ENCODE data around the gene SNX14.

The SNX14 gene

DNA sequence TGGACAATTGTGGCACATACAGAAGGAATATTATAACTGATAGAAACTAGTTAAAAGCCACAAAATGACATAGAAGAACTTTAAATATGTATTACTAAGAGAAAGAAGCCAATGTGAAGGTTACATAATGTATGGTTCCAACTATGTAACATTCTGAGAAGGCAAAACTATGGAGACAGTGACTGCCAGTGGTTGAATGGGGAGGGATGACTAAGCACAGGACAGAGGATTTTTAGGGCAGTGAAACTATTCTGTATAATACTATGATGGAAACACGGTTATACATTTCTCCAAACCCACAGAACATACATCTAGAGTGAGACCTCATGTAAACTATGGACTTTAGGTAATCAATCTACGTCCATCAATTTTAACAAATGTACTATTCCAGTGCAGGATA, 26.6 kb upstream of the SNX14 start:
- Histone ChIP-seq H3K4me1 (ENCODE audit: control insufficient read depth, insufficient read depth, low read length, poor library complexity, severe bottlenecking) (no peaks in the 10 kb centered on the region), H3K4me3 (ENCODE audit: insufficient read depth, low read depth, low read length, poor library complexity, severe bottlenecking) (no peak overlapping the region), H3K27ac (ENCODE audit: insufficient read depth, low read length, poor library complexity, severe bottlenecking) (no peak overlapping the region), H3K9me3 (ENCODE audit: control insufficient read depth, low read length) (no peaks in the 10 kb centered on the region), H3K36me3 (ENCODE audit: control insufficient read depth, insufficient read depth, low read length) (peaks cover 71% of the 10 kb centered on the region), H3K27me3 (replicated peaks; ENCODE audit: control insufficient read depth, insufficient read depth, low read length, poor library complexity, severe bottlenecking) (no peaks in the 10 kb centered on the region)
- no peak for DNase-seq

DNA sequence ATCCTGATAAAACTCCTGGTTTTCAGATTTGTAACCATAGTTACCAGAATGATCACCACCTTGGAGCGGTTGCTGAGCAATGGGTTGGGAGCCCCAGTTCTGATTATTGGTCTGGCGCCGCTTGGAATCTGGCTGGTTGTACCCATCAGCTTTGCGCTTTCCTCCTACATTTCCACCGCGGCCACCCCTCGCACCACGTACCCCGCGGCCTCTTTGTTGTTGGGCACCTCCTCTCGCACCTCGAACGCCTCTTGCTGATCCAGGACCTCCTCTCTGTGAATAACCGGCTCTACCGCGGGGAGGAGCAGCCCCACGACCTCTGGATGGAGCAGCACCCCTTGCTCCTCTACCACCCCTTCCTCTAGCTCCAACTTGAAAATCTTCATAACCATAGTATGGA, 21.1 kb upstream of the SNX14 start:
- H3K4me3 ChIP-seq (ENCODE audit: insufficient read depth, low read depth, low read length, poor library complexity, severe bottlenecking), result no peak overlapping the region
- peaks cover 82% of the 10 kb centered on the region for H3K36me3 ChIP-seq (ENCODE audit: control insufficient read depth, insufficient read depth, low read length)
- H3K4me1 ChIP-seq (ENCODE audit: control insufficient read depth, insufficient read depth, low read length, poor library complexity, severe bottlenecking), result no peaks in the 10 kb centered on the region
- H3K9me3 ChIP-seq (ENCODE audit: control insufficient read depth, low read length), result no peaks in the 10 kb centered on the region
- no peak overlapping the region for H3K27ac ChIP-seq (ENCODE audit: insufficient read depth, low read length, poor library complexity, severe bottlenecking)
- H3K27me3 ChIP-seq (replicated peaks; ENCODE audit: control insufficient read depth, insufficient read depth, low read length, poor library complexity, severe bottlenecking), result no peaks in the 10 kb centered on the region
- no peak for DNase-seq

DNA sequence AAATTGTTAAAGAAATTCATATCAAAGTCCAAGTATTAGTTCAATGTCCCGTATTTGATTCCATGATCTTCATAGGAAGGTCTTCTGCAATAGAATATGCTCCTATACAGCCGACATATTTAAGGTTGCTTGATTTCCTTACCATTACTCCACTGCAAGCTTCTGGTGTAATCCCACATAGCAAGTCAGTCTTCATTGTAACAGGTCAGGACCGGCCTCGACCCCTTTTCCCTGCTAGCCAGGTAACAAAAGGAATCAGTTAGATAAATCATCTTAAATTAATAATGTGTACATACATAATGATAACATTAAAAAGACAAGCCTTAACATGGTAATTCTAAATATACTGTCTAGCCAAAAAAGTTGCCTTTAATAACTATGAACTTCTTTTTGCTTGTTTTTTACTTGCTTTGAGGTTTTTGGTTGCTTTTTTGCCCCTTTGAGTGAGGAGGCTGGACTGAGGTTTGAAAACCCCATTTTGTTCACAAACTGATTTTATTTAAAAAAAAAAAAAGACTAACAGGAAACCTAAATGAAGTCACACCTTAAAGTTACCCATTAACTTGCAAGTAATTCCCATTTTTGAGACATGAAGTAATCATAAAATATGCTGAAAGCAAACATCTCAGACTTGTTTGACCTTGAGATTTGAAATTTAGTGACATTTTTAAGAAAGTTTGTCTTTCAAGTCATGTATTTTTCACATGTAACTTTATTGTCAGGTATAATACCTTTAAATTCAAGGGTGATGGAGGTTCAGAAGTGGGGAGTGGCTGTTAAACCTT, 19.2 kb upstream of the SNX14 start:
- no peak overlapping the region for H3K4me3 ChIP-seq (ENCODE audit: insufficient read depth, low read depth, low read length, poor library complexity, severe bottlenecking)
- no peaks in the 10 kb centered on the region for H3K9me3 ChIP-seq (ENCODE audit: control insufficient read depth, low read length)
- H3K4me1 ChIP-seq (ENCODE audit: control insufficient read depth, insufficient read depth, low read length, poor library complexity, severe bottlenecking), result no peaks in the 10 kb centered on the region
- peaks cover 68% of the 10 kb centered on the region for H3K36me3 ChIP-seq (ENCODE audit: control insufficient read depth, insufficient read depth, low read length)
- no peak for DNase-seq
- no peaks in the 10 kb centered on the region for H3K27me3 ChIP-seq (replicated peaks; ENCODE audit: control insufficient read depth, insufficient read depth, low read length, poor library complexity, severe bottlenecking)
- no peak overlapping the region for H3K27ac ChIP-seq (ENCODE audit: insufficient read depth, low read length, poor library complexity, severe bottlenecking)

DNA sequence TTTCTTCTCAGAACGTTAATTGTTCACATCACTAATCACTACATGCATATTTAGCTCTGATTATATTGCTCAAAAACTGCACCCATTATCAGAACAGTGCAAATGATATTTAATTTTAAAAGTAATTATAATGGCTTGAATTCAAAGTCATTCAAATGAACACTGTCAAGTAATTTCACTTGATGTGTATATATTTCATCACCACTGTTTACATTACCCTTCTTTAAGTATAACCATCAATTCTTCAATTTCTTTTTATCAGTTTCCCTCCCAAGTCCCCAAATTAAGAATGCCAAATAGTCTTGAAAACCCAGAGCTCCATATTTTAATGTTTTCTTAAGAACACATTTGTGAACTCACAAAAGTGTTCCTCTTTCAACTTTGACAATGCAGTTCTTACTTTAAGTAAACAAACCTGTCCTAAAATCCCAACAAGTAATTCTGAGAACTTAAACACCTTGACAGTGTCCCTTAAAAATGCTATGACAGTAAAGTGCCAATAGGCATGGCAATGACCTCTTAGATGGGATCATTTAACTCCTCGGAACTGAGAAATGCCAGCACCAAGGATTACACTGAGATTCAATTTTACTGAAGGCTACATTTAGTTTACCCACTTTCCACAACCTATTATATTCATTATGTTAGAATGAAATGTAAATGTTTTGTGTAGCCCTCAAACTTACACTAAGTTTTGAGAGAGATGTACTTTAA, 16.7 kb upstream of the SNX14 start:
- no peak overlapping the region for H3K27ac ChIP-seq (ENCODE audit: insufficient read depth, low read length, poor library complexity, severe bottlenecking)
- no peaks in the 10 kb centered on the region for H3K27me3 ChIP-seq (replicated peaks; ENCODE audit: control insufficient read depth, insufficient read depth, low read length, poor library complexity, severe bottlenecking)
- peaks cover 45% of the 10 kb centered on the region for H3K36me3 ChIP-seq (ENCODE audit: control insufficient read depth, insufficient read depth, low read length)
- no peak for DNase-seq
- H3K4me3 ChIP-seq (ENCODE audit: insufficient read depth, low read depth, low read length, poor library complexity, severe bottlenecking), result no peak overlapping the region
- H3K9me3 ChIP-seq (ENCODE audit: control insufficient read depth, low read length), result no peaks in the 10 kb centered on the region
- H3K4me1 ChIP-seq (ENCODE audit: control insufficient read depth, insufficient read depth, low read length, poor library complexity, severe bottlenecking), result no peaks in the 10 kb centered on the region

DNA sequence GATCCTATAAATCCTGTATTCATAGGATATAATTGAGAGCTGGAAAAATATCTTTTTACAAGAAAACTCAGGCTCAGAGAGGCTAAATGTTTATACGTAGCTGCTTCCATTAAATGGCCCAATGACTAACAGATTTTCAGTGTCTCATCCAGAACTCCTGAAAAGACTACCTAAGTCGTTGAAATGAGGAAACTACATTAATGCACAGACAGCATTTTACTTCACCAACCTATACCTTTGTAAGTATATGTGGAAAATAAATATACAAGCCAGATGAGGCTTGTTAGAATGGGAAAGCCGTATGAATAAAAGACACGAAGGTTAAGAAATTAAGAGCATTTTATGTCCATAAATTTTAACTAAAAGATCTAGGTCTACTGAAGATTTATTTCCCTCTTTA, 8.4 kb upstream of the SNX14 start:
- DNase-seq, result no peak
- Histone ChIP-seq H3K27me3 (replicated peaks; ENCODE audit: control insufficient read depth, insufficient read depth, low read length, poor library complexity, severe bottlenecking) (no peaks in the 10 kb centered on the region), H3K36me3 (ENCODE audit: control insufficient read depth, insufficient read depth, low read length) (no peaks in the 10 kb centered on the region), H3K4me1 (ENCODE audit: control insufficient read depth, insufficient read depth, low read length, poor library complexity, severe bottlenecking) (no peaks in the 10 kb centered on the region), H3K9me3 (ENCODE audit: control insufficient read depth, low read length) (no peaks in the 10 kb centered on the region), H3K4me3 (ENCODE audit: insufficient read depth, low read depth, low read length, poor library complexity, severe bottlenecking) (no peak overlapping the region), H3K27ac (ENCODE audit: insufficient read depth, low read length, poor library complexity, severe bottlenecking) (no peak overlapping the region)

DNA sequence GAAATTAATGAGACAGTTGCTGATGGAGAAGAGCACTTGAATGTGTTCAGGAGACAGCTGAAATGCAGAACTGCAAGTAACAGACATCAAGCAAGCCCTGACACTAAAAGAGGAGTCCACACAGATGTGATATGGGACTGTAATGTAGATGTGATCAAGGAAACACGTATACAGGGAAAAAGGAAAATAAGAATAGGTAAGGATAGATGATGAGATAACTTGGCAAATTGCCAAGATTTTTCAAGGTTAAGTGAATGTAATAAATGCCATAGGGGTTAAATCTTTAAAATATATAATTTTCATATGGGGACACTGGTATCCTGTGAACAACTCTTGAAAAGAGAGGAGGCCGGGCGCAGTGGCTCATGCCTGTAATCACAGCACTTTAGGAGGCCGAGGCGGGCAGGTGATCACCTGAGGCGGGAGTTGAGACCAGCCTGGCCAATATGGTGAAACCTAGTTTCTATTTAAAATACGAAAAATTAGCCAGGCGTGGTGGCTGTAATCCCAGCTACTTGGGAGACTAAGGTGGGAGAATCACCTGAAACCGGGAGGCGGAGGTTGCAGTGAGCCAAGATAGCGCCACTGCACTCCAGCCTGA, 7.2 kb upstream of the SNX14 start:
- no peaks in the 10 kb centered on the region for H3K9me3 ChIP-seq (ENCODE audit: control insufficient read depth, low read length)
- H3K36me3 ChIP-seq (ENCODE audit: control insufficient read depth, insufficient read depth, low read length), result no peaks in the 10 kb centered on the region
- no peaks in the 10 kb centered on the region for H3K27me3 ChIP-seq (replicated peaks; ENCODE audit: control insufficient read depth, insufficient read depth, low read length, poor library complexity, severe bottlenecking)
- H3K4me1 ChIP-seq (ENCODE audit: control insufficient read depth, insufficient read depth, low read length, poor library complexity, severe bottlenecking), result no peaks in the 10 kb centered on the region
- H3K27ac ChIP-seq (ENCODE audit: insufficient read depth, low read length, poor library complexity, severe bottlenecking), result no peak overlapping the region
- DNase-seq, result no peak
- no peak overlapping the region for H3K4me3 ChIP-seq (ENCODE audit: insufficient read depth, low read depth, low read length, poor library complexity, severe bottlenecking)

DNA sequence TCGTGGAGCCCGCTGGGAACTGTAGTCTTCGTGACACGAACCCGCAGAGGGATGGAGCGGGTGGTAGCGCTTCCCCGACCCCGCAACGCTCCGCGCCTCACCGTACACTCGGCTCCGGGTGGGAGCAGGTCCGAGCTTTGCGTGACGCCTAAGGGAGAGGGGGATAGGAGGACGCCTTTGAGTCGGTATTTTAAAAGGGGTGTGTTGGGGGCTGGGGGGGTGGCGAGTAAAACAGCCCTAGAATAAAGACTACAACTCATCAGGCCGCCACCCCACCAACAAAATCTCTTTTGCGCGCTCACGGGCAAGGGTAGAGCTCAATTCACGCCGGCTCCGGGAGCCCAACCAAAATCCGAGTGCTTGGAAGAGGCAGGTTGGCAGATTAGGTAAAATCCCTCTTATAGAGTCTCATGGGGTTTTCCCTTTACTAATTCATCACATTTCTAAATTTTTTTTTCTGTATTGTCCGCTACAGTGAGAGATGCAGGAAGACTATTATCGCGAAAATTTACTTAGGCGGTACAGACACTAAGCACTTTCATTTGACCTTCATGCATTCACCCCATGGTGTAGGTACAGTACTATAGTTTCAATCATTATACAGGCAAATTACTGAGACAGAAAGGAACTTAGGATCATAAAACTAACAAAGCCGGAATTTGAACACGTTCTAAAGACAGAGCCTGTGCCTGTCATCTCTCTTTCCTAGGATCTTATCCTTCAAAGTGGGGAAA, 706 bp upstream of the SNX14 start:
- peak; percentile 31 to 35 (median 32) for DNase-seq
- Histone ChIP-seq H3K36me3 (ENCODE audit: control insufficient read depth, insufficient read depth, low read length) (no peaks in the 10 kb centered on the region), H3K4me3 (ENCODE audit: insufficient read depth, low read depth, low read length, poor library complexity, severe bottlenecking) (peak overlapping the region; percentile 97), H3K9me3 (ENCODE audit: control insufficient read depth, low read length) (no peaks in the 10 kb centered on the region), H3K27me3 (replicated peaks; ENCODE audit: control insufficient read depth, insufficient read depth, low read length, poor library complexity, severe bottlenecking) (no peaks in the 10 kb centered on the region), H3K27ac (ENCODE audit: insufficient read depth, low read length, poor library complexity, severe bottlenecking) (peak overlapping the region; percentile 89), H3K4me1 (ENCODE audit: control insufficient read depth, insufficient read depth, low read length, poor library complexity, severe bottlenecking) (no peaks in the 10 kb centered on the region)

DNA sequence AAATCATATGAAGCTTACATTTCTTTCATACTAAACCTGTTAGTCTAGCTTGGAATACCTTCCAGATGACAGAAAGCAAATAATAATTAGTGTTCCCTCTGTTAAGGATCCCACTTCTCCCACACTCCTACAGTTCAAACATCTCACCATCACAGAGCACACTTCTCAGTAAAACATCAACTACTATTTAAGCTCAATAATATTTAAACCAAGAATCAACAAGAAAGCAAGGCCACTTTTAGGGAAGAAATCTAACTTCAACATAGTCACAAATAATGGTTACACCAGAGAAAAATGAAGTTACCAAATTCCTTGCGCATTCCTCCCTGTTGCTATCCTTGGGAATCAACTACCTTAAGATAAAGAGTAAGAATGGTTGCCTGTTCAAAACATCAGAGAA, 1.6 kb downstream of the SNX14 start:
- no peak overlapping the region for H3K4me3 ChIP-seq (ENCODE audit: insufficient read depth, low read depth, low read length, poor library complexity, severe bottlenecking)
- H3K36me3 ChIP-seq (ENCODE audit: control insufficient read depth, insufficient read depth, low read length), result no peaks in the 10 kb centered on the region
- no peaks in the 10 kb centered on the region for H3K4me1 ChIP-seq (ENCODE audit: control insufficient read depth, insufficient read depth, low read length, poor library complexity, severe bottlenecking)
- DNase-seq, result no peak
- no peaks in the 10 kb centered on the region for H3K9me3 ChIP-seq (ENCODE audit: control insufficient read depth, low read length)
- H3K27me3 ChIP-seq (replicated peaks; ENCODE audit: control insufficient read depth, insufficient read depth, low read length, poor library complexity, severe bottlenecking), result no peaks in the 10 kb centered on the region
- H3K27ac ChIP-seq (ENCODE audit: insufficient read depth, low read length, poor library complexity, severe bottlenecking), result no peak overlapping the region

DNA sequence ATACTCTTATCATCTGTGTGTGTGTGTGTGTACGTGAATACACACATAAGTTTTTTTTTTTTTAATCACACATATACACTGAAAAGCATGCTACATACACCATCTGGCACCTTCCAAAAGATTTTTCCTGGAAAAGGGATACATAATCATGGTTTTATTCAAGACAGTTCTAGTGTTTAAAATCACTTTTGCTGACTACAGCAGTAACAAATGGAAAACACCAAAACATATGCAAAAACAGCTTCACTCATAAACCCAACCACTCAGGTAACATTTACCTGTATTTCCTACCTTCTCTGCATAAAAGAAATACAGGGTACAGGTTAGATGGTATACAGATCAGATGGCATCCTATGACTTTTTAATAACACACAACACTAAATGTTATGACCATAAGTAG, 2.5 kb downstream of the SNX14 start:
- Histone ChIP-seq H3K9me3 (ENCODE audit: control insufficient read depth, low read length) (no peaks in the 10 kb centered on the region), H3K27ac (ENCODE audit: insufficient read depth, low read length, poor library complexity, severe bottlenecking) (no peak overlapping the region), H3K27me3 (replicated peaks; ENCODE audit: control insufficient read depth, insufficient read depth, low read length, poor library complexity, severe bottlenecking) (no peaks in the 10 kb centered on the region), H3K36me3 (ENCODE audit: control insufficient read depth, insufficient read depth, low read length) (no peaks in the 10 kb centered on the region), H3K4me1 (ENCODE audit: control insufficient read depth, insufficient read depth, low read length, poor library complexity, severe bottlenecking) (no peaks in the 10 kb centered on the region), H3K4me3 (ENCODE audit: insufficient read depth, low read depth, low read length, poor library complexity, severe bottlenecking) (no peak overlapping the region)
- DNase-seq, result no peak
